ENCODE results near the gene ZBTB11. TPM values are rescaled to one million over a fixed set of nuclear protein-coding genes. Genes with fewer than 3 reads are reported as not detected.

ZBTB11 gene
- total RNA-seq, 1 experiment from 2014 or later, result 20.4 TPM

- BruUV-seq (replicated peaks), result no TSS peak
- ChIA-PET CTCF (interaction anchor here (1.0 to 2.8 kb wide), 4 partner anchors 8 to 103 kb away, joined by 4 to 11 read pairs (median 6); partner anchors contain the start of genes PCNP and RPL24), RAD21 (ENCODE audit: low non-redundant PET in 1 of 2, low total read pairs in 2 of 2, uncharacterized antibody in 2 of 2, unreplicated experiment in 2 of 2) (interaction anchor here in 1 of 2 experiments (0.5 kb wide), 1 partner anchor 181 kb away, joined by 3 read pairs; no protein-coding TSS in a partner anchor), POLR2A (interaction anchor here (0.6 to 4.7 kb wide), 3 partner anchors 10 to 113 kb away, joined by 3 to 45 read pairs (median 3); partner anchors contain the start of gene RPL24)
- peak; percentile 86 for ATAC-seq
- peak overlapping the region; percentile 92 for H3K4me2 ChIP-seq (ENCODE audit: low read length)
- H3K9me3 ChIP-seq (ENCODE audit: control insufficient read depth in 1 of 2, insufficient read depth in 1 of 2, low read depth in 1 of 2, low read length in 2 of 2), result no peaks in the 10 kb centered on the region
- H3K9me2 ChIP-seq (ENCODE audit: insufficient read depth), result no peaks in the 10 kb centered on the region
- peaks cover 65% of the 10 kb centered on the region for H3K79me2 ChIP-seq (ENCODE audit: insufficient read depth, low read length)
- intact Hi-C loops (cut with micrococcal nuclease), result no loop called here
- H3K27me3 ChIP-seq (ENCODE audit: insufficient read depth, low read length), result no peaks in the 10 kb centered on the region
- H2AFZ ChIP-seq (ENCODE audit: low read depth, low read length, poor library complexity, severe bottlenecking), result no peak overlapping the region
- peak overlapping the region; percentile 98 for H3K9ac ChIP-seq (ENCODE audit: low read length)
- peak; percentile 88 for DNase-seq (ENCODE audit: low read depth, low spot score)
- peak overlapping the region; percentile 97 for H3K4me3 ChIP-seq (replicated peaks in 1 of 2; ENCODE audit: low read depth in 1 of 2, low read length in 2 of 2)
- peak overlapping the region; percentile 78 for H3K27ac ChIP-seq (ENCODE audit: low read depth, low read length)
- H3K4me1 ChIP-seq (ENCODE audit: control insufficient read depth in 1 of 2, insufficient read depth in 2 of 2, low read length in 2 of 2), result peaks cover 7 to 23% of the 10 kb centered on the region in 2 experiments; a peak in 3 of 4 replicates
- H3K36me3 ChIP-seq (ENCODE audit: control insufficient read depth in 1 of 2, insufficient read depth in 2 of 2, low read length in 2 of 2), result peaks cover 12 to 15% of the 10 kb centered on the region in 2 experiments
- H4K20me1 ChIP-seq (ENCODE audit: insufficient read depth), result peaks cover 12% of the 10 kb centered on the region; the same call in 1 of the 2 replicates
- TF ChIP-seq POLR2A (IDR thresholded peaks at IDR 0.05; ENCODE audit: borderline replicate concordance, extremely low read depth, insufficient read depth, insufficient read length), result peak; percentile 84
- peak; percentile 81 for TF ChIP-seq POLR2AphosphoS5 (IDR thresholded peaks at IDR 0.05; ENCODE audit: low read depth, low read length)
- no peak for TF ChIP-seq JUND (IDR thresholded peaks at IDR 0.05)
- TF ChIP-seq RAD21 (IDR thresholded peaks at IDR 0.05; ENCODE audit: low read depth), result no peak
- peak; percentile 73 for TF ChIP-seq ZFX (IDR thresholded peaks at IDR 0.05)
- TF ChIP-seq YY1 (IDR thresholded peaks at IDR 0.05; ENCODE audit: extremely low read depth, insufficient replicate concordance, low read depth, low read length), result peak; percentile 73
- peak; percentile 43 for TF ChIP-seq SIN3A (IDR thresholded peaks at IDR 0.05; ENCODE audit: low read depth)
- TF ChIP-seq EZH2phosphoT487 (IDR thresholded peaks at IDR 0.05; ENCODE audit: borderline replicate concordance), result no peak
- no peak for TF ChIP-seq TCF7L2 (IDR thresholded peaks at IDR 0.05; ENCODE audit: borderline replicate concordance, extremely low read depth, insufficient read depth, insufficient read length)
- TF ChIP-seq REST (IDR thresholded peaks at IDR 0.05; ENCODE audit: low read depth), result no peak
- TF ChIP-seq ATF3 (IDR thresholded peaks at IDR 0.05), result no peak
- TF ChIP-seq MAX (IDR thresholded peaks at IDR 0.05), result peak; percentile 75
- TF ChIP-seq CEBPB (IDR thresholded peaks at IDR 0.05; ENCODE audit: low read depth), result no peak
- 0 out of 2 replicates have a peak, but pooled peaks have one; percentile 49 for TF ChIP-seq CBX3 (IDR thresholded peaks at IDR 0.05; ENCODE audit: low read depth)
- TF ChIP-seq ELF1 (IDR thresholded peaks at IDR 0.05; ENCODE audit: borderline replicate concordance, low read depth), result no peak
- TF ChIP-seq SP1 (IDR thresholded peaks at IDR 0.05; ENCODE audit: low read depth), result peak; percentile 46; the same call in 1 of the 2 replicates
- no peak for TF ChIP-seq EGR1 (IDR thresholded peaks at IDR 0.05; ENCODE audit: low read depth)
- no peak for TF ChIP-seq ZBTB33 (IDR thresholded peaks at IDR 0.05; ENCODE audit: extremely low read depth, insufficient replicate concordance, low read length)
- no peak for TF ChIP-seq SRF (IDR thresholded peaks at IDR 0.05; ENCODE audit: low read depth)
These were observed 642 bp downstream of the ZBTB11 start for GRCh38 chr3:101676216-101676764.
